Cardiac muscle cell (in vitro differentiated cells and primary cell): ENCODE results near the gene AFF2. TPM values are rescaled to one million over a fixed set of nuclear protein-coding genes. Genes with fewer than 3 reads are reported as not detected.

ENCODE experiments used
- DNase-seq, 2 donors: peaks; one replicate each; pipeline versions ENCODE4 v3.0.0 to v3.0.0-alpha.2; 2010 to 2017; ENCODE audit warnings: low read depth in 1 of 2, low spot score in 1 of 2
- H3K27ac ChIP-seq: fragments of 200-600 bp; sonication (generic); 2 replicates; pipeline ENCODE4 v1.5.1; 2016
- H3K27me3 ChIP-seq: fragments of 200-600 bp; sonication (generic); 2 replicates; pipeline ENCODE4 v1.6.0; 2016; ENCODE audit warnings: control low read depth
- H3K36me3 ChIP-seq: fragments of 200-600 bp; sonication (generic); 2 replicates; pipeline ENCODE4 v1.5.1; 2016; ENCODE audit warnings: control low read depth
- H3K4me1 ChIP-seq: fragments of 200-600 bp; sonication (generic); 2 replicates; pipeline ENCODE4 v1.8.1; 2017; ENCODE audit warnings: low read depth, mild to moderate bottlenecking, mixed run types
- H3K4me3 ChIP-seq: fragments of 200-600 bp; sonication (generic); 2 replicates; pipeline ENCODE4 v1.5.1; 2016; ENCODE audit warnings: mild to moderate bottlenecking
- H3K9me3 ChIP-seq: fragments of 200-600 bp; sonication (generic); 2 replicates; pipeline ENCODE4 v1.5.1; 2017; ENCODE audit warnings: low read depth, mild to moderate bottlenecking, control low read depth
- CTCF ChIP-seq: IDR thresholded peaks from 2 replicates; pipeline ENCODE4 v1.5.1; 2012; ENCODE audit warnings: low read depth, mild to moderate bottlenecking, low read length
- polyA plus RNA-seq: library from polyadenylated mRNA; unstranded; fragments of >200 nt; fragmentation: Nextera tagmentation; extraction: Ambion mirVana; gene quantifications from 2 replicates; pipeline ENCODE4 v1.2.1, GENCODE V29; 2016
- total RNA-seq: library from RNA; depleted of rRNA; stranded (reverse); fragments of >200 nt; gene quantifications from 2 replicates; pipeline ENCODE4 v1.2.3, GENCODE V29; 2016

The AFF2 gene
- total and polyA plus RNA-seq, 2 experiments from 2014 or later: 4.4 to 8.3 TPM

- no peaks in the 10 kb centered on the region for H3K4me1 ChIP-seq
- no peak overlapping the region for H3K27ac ChIP-seq
- no peak for DNase-seq
- H3K9me3 ChIP-seq: no peaks in the 10 kb centered on the region
- no peak for TF ChIP-seq CTCF
- no peaks in the 10 kb centered on the region for H3K36me3 ChIP-seq
- H3K4me3 ChIP-seq: no peak overlapping the region
- no peaks in the 10 kb centered on the region for H3K27me3 ChIP-seq
Measured at GRCh38 chrX:148713981-148714380, 213.6 kb downstream of the AFF2 start.

- Histone ChIP-seq H3K4me3 (no peak overlapping the region), H3K4me1 (no peaks in the 10 kb centered on the region), H3K36me3 (no peaks in the 10 kb centered on the region), H3K27me3 (no peaks in the 10 kb centered on the region), H3K9me3 (no peaks in the 10 kb centered on the region), H3K27ac (no peak overlapping the region)
- no peak for TF ChIP-seq CTCF
- no peak for DNase-seq
Measured at GRCh38 chrX:148715361-148715760, 214.9 kb downstream of the AFF2 start.

- H3K9me3 ChIP-seq: no peaks in the 10 kb centered on the region
- DNase-seq: no peak
- TF ChIP-seq CTCF: no peak
- H3K27me3 ChIP-seq: no peaks in the 10 kb centered on the region
- H3K4me3 ChIP-seq: no peak overlapping the region
- no peaks in the 10 kb centered on the region for H3K4me1 ChIP-seq
- H3K27ac ChIP-seq: no peak overlapping the region
- H3K36me3 ChIP-seq: no peaks in the 10 kb centered on the region
Measured at GRCh38 chrX:148722966-148723365, 222.5 kb downstream of the AFF2 start.

GRCh38 chrX:148723551-148723950 lies 223.1 kb downstream of the AFF2 start:
- Histone ChIP-seq H3K27me3 (no peaks in the 10 kb centered on the region), H3K9me3 (no peaks in the 10 kb centered on the region), H3K4me3 (no peak overlapping the region), H3K27ac (no peak overlapping the region), H3K4me1 (no peaks in the 10 kb centered on the region), H3K36me3 (no peaks in the 10 kb centered on the region)
- no peak for DNase-seq
- TF ChIP-seq CTCF: no peak

GRCh38 chrX:148728901-148729300 lies 228.5 kb downstream of the AFF2 start:
- no peak for TF ChIP-seq CTCF
- Histone ChIP-seq H3K9me3 (no peaks in the 10 kb centered on the region), H3K36me3 (no peaks in the 10 kb centered on the region), H3K4me3 (no peak overlapping the region), H3K27ac (no peak overlapping the region), H3K27me3 (no peaks in the 10 kb centered on the region), H3K4me1 (no peaks in the 10 kb centered on the region)
- no peak for DNase-seq

- no peaks in the 10 kb centered on the region for H3K36me3 ChIP-seq
- no peaks in the 10 kb centered on the region for H3K27me3 ChIP-seq
- TF ChIP-seq CTCF: no peak
- H3K4me1 ChIP-seq: no peaks in the 10 kb centered on the region
- no peak for DNase-seq
- H3K27ac ChIP-seq: no peak overlapping the region
- no peak overlapping the region for H3K4me3 ChIP-seq
- H3K9me3 ChIP-seq: no peaks in the 10 kb centered on the region
Measured at GRCh38 chrX:148732743-148733142, 232.3 kb downstream of the AFF2 start.
